22Rv1 (cell line): ENCODE results near the gene RERE.

Experiments used
- H3K27ac ChIP-seq: fragments of 450-650 bp; 2 replicates; pipeline ENCODE4 v1.5.1; 2017
- ZFX ChIP-seq: fragments of 450-650 bp; IDR thresholded peaks from 2 replicates; pipeline ENCODE4 v1.6.1; 2017; ENCODE audit warnings: antibody characterized with exemption, borderline replicate concordance
- TF ChIP-seq, protein P1 (sequence below): fragments of 450-650 bp; IDR thresholded peaks from 2 replicates; pipeline ENCODE4 v1.5.1; 2017; ENCODE audit warnings: mild to moderate bottlenecking

RERE gene

DNA sequence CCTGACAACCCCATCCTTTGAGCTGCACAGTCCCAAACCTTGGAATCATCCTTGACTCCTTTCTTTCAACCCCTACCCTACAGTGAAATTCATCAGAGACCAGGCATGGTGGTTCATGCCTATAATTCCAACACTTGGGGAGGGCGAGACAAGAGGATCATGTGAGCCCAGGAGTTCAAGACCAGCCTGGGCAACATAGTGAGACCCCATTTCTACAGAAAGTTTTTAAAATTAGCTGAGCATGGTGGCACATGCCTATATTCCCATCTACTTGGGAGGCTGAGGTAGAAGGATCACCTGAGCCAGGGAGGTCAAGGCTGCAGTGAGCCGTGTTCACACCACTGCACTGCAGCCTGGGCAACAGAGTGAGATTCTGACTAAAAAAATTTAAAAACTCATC is 34.5 kb downstream of the RERE start:
- H3K27ac ChIP-seq, result no peak overlapping the region
- no peak for TF ChIP-seq ZFX
- TF ChIP-seq, protein P1, sequence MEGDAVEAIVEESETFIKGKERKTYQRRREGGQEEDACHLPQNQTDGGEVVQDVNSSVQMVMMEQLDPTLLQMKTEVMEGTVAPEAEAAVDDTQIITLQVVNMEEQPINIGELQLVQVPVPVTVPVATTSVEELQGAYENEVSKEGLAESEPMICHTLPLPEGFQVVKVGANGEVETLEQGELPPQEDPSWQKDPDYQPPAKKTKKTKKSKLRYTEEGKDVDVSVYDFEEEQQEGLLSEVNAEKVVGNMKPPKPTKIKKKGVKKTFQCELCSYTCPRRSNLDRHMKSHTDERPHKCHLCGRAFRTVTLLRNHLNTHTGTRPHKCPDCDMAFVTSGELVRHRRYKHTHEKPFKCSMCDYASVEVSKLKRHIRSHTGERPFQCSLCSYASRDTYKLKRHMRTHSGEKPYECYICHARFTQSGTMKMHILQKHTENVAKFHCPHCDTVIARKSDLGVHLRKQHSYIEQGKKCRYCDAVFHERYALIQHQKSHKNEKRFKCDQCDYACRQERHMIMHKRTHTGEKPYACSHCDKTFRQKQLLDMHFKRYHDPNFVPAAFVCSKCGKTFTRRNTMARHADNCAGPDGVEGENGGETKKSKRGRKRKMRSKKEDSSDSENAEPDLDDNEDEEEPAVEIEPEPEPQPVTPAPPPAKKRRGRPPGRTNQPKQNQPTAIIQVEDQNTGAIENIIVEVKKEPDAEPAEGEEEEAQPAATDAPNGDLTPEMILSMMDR, result no peak

- TF ChIP-seq, protein P1, result no peak
- TF ChIP-seq ZFX, result no peak
- H3K27ac ChIP-seq, result no peak overlapping the region
These were observed 35.3 kb downstream of the RERE start for GRCh38 chr1:8782001-8782620.

- TF ChIP-seq, protein P1, result no peak
- TF ChIP-seq ZFX, result no peak
- no peak overlapping the region for H3K27ac ChIP-seq
These were observed 37.0 kb downstream of the RERE start for GRCh38 chr1:8780405-8780804.

GRCh38 chr1:8777867-8778266 is 39.6 kb downstream of the RERE start:
- TF ChIP-seq, protein P1, result no peak
- no peak for TF ChIP-seq ZFX
- no peak overlapping the region for H3K27ac ChIP-seq

DNA sequence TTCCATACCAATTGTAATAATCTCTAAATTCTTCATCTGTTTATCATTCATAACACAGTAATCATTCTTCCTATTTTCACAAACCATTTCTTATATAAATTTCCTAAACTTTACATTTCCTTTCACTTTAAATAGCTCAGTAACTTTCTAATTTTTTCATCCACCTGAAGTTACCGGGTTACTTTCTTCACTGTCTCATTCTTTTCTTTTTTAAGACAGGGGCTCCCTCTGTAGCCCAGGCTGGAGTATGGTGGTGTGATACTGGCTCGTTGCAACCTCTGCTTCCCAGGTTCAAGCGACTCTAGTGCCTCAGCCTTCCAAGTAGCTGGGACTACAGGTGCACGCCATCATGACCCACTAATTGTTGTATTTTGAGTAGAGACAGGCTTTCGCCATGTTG is 41.3 kb downstream of the RERE start:
- no peak for TF ChIP-seq ZFX
- TF ChIP-seq, protein P1, result no peak
- no peak overlapping the region for H3K27ac ChIP-seq

DNA sequence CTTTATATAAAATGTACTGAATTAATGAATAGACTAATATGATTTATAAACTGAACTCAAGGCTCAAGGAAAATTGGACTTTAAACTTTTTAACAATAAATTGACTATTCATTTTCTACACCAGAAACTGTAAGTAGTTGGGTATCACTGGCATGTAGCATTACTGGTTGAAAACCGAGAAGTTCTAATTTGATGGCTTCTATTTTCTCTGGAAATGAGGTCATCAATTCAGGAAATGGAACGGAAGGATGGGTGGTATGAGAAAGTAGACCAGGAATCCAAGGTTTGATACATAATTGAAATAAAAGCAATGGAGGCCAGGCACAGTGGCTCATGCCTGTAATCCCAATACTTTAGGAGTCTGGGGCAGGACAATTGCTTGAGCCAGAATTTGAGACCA is 50.4 kb downstream of the RERE start:
- no peak overlapping the region for H3K27ac ChIP-seq
- TF ChIP-seq, protein P1, result no peak
- no peak for TF ChIP-seq ZFX

GRCh38 chr1:8765198-8765597 is 52.2 kb downstream of the RERE start:
- H3K27ac ChIP-seq, result no peak overlapping the region
- TF ChIP-seq, protein P1, result no peak
- TF ChIP-seq ZFX, result no peak
